H1 (cell line): Measurements from ENCODE around the gene VPS50. TPM values are rescaled to one million over a fixed set of nuclear protein-coding genes. Genes with fewer than 3 reads are reported as not detected.

Experiments
- CTCF ChIA-PET: fragments of 300-600 bp; sonication (Branson Sonifier 250); formaldehyde crosslinking; loops from one replicate; lab custom pipeline; 2021; ENCODE audit not compliant: partially characterized antibody; lab: Charles Lee
- POLR2A ChIA-PET: fragments of 300-600 bp; sonication (Branson Sonifier 250); formaldehyde crosslinking; loops from one replicate; lab custom pipeline; 2021; ENCODE audit warnings: inconsistent platforms; ENCODE audit not compliant: partially characterized antibody; lab: Charles Lee
- DNase-seq, 2 experiments: peaks; one replicate each; pipeline versions ENCODE4 v3.0.0 to v3.0.0-alpha.2; 2010 to 2022; ENCODE audit warnings: low spot score in 2 of 2, low read depth in 1 of 2, mixed read lengths in 1 of 2
- FAIRE-seq: peaks from 2 replicates; lab custom pipeline; 2011; peaks lifted over from hg19 to GRCh38; lab: Jason Lieb, UNC
- H2AFZ ChIP-seq: 2 replicates; pipeline ENCODE4 v1.8.1; 2012; ENCODE audit warnings: low read length, inconsistent platforms
- H2AK5ac ChIP-seq: 2 replicates; pipeline ENCODE4 v1.6.1; 2013; ENCODE audit warnings: low read depth, low read length
- H2BK120ac ChIP-seq: replicated peaks from 2 replicates; pipeline ENCODE3; 2013; ENCODE audit warnings: low read depth, low read length, inconsistent platforms
- H2BK12ac ChIP-seq: 2 replicates; pipeline ENCODE4 v1.6.1; 2013; ENCODE audit warnings: low read depth, low read length
- H2BK15ac ChIP-seq: 2 replicates; pipeline ENCODE4 v1.6.1; 2013; ENCODE audit warnings: low read length
- H2BK20ac ChIP-seq: 2 replicates; pipeline ENCODE4 v1.6.1; 2013; ENCODE audit warnings: low read length
- H2BK5ac ChIP-seq: 2 replicates; pipeline ENCODE4 v1.6.1; 2013; ENCODE audit warnings: low read depth, low read length
- H3K14ac ChIP-seq: 2 replicates; pipeline ENCODE4 v1.6.1; 2013; ENCODE audit warnings: inconsistent platforms; ENCODE audit not compliant: insufficient read length
- H3K18ac ChIP-seq: 2 replicates; pipeline ENCODE4 v1.6.1; 2013; ENCODE audit warnings: low read length; ENCODE audit errors: extremely low read depth
- H3K23ac ChIP-seq: 2 replicates; pipeline ENCODE4 v1.6.1; 2013; ENCODE audit warnings: inconsistent platforms; ENCODE audit not compliant: insufficient read length
- H3K23me2 ChIP-seq: 2 replicates; pipeline ENCODE4 v1.6.1; 2013; ENCODE audit warnings: low read depth, low read length
- H3K27ac ChIP-seq: 2 replicates; pipeline ENCODE4 v1.6.1; 2011; ENCODE audit warnings: low read depth, low read length, inconsistent platforms
- H3K27me3 ChIP-seq, 4 experiments: replicated peaks in 1 of 4; 1 replicate in 1 of 4; 2 replicates in 3 of 4; pipeline versions ENCODE4 v1.6.1 to v1.8.1; 2011 to 2013; ENCODE audit warnings: low read length in 3 of 4, mild to moderate bottlenecking in 3 of 4, inconsistent platforms in 2 of 4, mixed read lengths in 2 of 4, moderate library complexity in 1 of 4; ENCODE audit not compliant: control insufficient read depth in 3 of 4, insufficient read depth in 3 of 4; ENCODE audit errors: extremely low read depth in 1 of 4
- H3K36me3 ChIP-seq, 4 experiments: 2 replicates each; pipeline versions ENCODE4 v1.6.1 to v1.8.1; 2011 to 2013; ENCODE audit warnings: mild to moderate bottlenecking in 4 of 4, low read length in 3 of 4, moderate library complexity in 2 of 4, control low read depth in 1 of 4, inconsistent platforms in 1 of 4; ENCODE audit not compliant: insufficient read depth in 4 of 4, control insufficient read depth in 2 of 4
- H3K4ac ChIP-seq: replicated peaks from 2 replicates; pipeline ENCODE3; 2013; ENCODE audit warnings: low read length, low read depth, mixed read lengths, inconsistent platforms; ENCODE audit not compliant: insufficient read length
- H3K4me1 ChIP-seq, 4 experiments: replicated peaks in 1 of 4; 1 replicate in 1 of 4; 2 replicates in 3 of 4; pipeline versions ENCODE4 v1.6.1 to v1.8.1; 2011 to 2013; ENCODE audit warnings: low read length in 3 of 4, inconsistent platforms in 2 of 4, mixed read lengths in 1 of 4; ENCODE audit not compliant: insufficient read depth in 4 of 4, control insufficient read depth in 3 of 4
- H3K4me2 ChIP-seq, 2 experiments: 2 replicates each; pipeline versions ENCODE4 v1.6.1 to v1.8.1; 2011 to 2013; ENCODE audit warnings: low read depth in 2 of 2, low read length in 2 of 2, control low read depth in 1 of 2, inconsistent platforms in 1 of 2, mild to moderate bottlenecking in 1 of 2; ENCODE audit not compliant: insufficient read depth in 1 of 2
- H3K4me3 ChIP-seq, 4 experiments: fragments of 200-600, 300-600 bp in 1 of 4; sonication (generic), shearing (Covaris generic), sonication (Bioruptor Twin) in 1 of 4; 2 replicates each; pipeline versions ENCODE4 v1.5.1 to v1.8.1; 2011 to 2016; ENCODE audit warnings: low read length in 4 of 4, low read depth in 3 of 4, control low read depth in 2 of 4, inconsistent platforms in 2 of 4, mild to moderate bottlenecking in 2 of 4, mixed read lengths in 1 of 4, moderate library complexity in 1 of 4; ENCODE audit not compliant: insufficient read depth in 2 of 4; ENCODE audit errors: extremely low read depth in 1 of 4
- H3K56ac ChIP-seq: replicated peaks from 2 replicates; pipeline ENCODE3; 2013; ENCODE audit warnings: low read depth, mild to moderate bottlenecking, mixed read lengths, low read length, inconsistent platforms; ENCODE audit not compliant: insufficient read length
- H3K79me1 ChIP-seq: 2 replicates; pipeline ENCODE4 v1.6.1; 2013; ENCODE audit warnings: low read depth, low read length, control low read depth
- H3K79me2 ChIP-seq, 2 experiments: 2 replicates each; pipeline versions ENCODE4 v1.6.1 to v1.8.1; 2012 to 2013; ENCODE audit warnings: low read length in 2 of 2, mild to moderate bottlenecking in 2 of 2, inconsistent platforms in 1 of 2; ENCODE audit not compliant: insufficient read depth in 2 of 2, control insufficient read depth in 1 of 2
- H3K9ac ChIP-seq, 4 experiments: replicated peaks in 1 of 4; 1 replicate in 1 of 4; 2 replicates in 3 of 4; pipeline versions ENCODE4 v1.6.1 to v1.8.1; 2011 to 2013; ENCODE audit warnings: low read depth in 3 of 4, low read length in 3 of 4, control low read depth in 2 of 4, mild to moderate bottlenecking in 2 of 4, moderate library complexity in 2 of 4, inconsistent platforms in 1 of 4; ENCODE audit errors: extremely low read depth in 1 of 4
- H3K9me3 ChIP-seq, 2 experiments: 2 replicates each; pipeline versions ENCODE4 v1.6.1 to v1.8.1; 2012 to 2013; ENCODE audit warnings: mild to moderate bottlenecking in 2 of 2, moderate library complexity in 2 of 2, control low read depth in 1 of 2, inconsistent platforms in 1 of 2, low read depth in 1 of 2, low read length in 1 of 2, mixed read lengths in 1 of 2; ENCODE audit not compliant: insufficient read depth in 2 of 2
- H4K20me1 ChIP-seq, 2 experiments: replicated peaks in 1 of 2; 2 replicates each; pipeline versions ENCODE3 to v1.8.1; 2011 to 2013; ENCODE audit warnings: inconsistent platforms in 2 of 2, low read length in 2 of 2, mild to moderate bottlenecking in 1 of 2; ENCODE audit not compliant: insufficient read depth in 2 of 2, control insufficient read depth in 1 of 2
- H4K5ac ChIP-seq: 2 replicates; pipeline ENCODE4 v1.6.1; 2013; ENCODE audit warnings: low read length, low read depth, mixed read lengths, inconsistent platforms; ENCODE audit not compliant: insufficient read length
- H4K8ac ChIP-seq: 2 replicates; pipeline ENCODE4 v1.8.0; 2013; ENCODE audit warnings: mild to moderate bottlenecking, moderate library complexity, low read length, inconsistent platforms; ENCODE audit not compliant: insufficient read depth; ENCODE audit errors: extremely low read depth
- H4K91ac ChIP-seq: replicated peaks from 2 replicates; pipeline ENCODE3; 2013; ENCODE audit warnings: low read length, mixed read lengths, inconsistent platforms; ENCODE audit not compliant: insufficient read length
- BRCA1 ChIP-seq: IDR thresholded peaks from 2 replicates; pipeline ENCODE4 v1.6.1; 2012; ENCODE audit warnings: low read depth, low read length, improper control_type of control experiment
- CREB1 ChIP-seq: IDR thresholded peaks from 2 replicates; pipeline ENCODE4 v1.6.1; 2012; ENCODE audit warnings: inconsistent platforms
- JUND ChIP-seq: IDR thresholded peaks from 2 replicates; pipeline ENCODE4 v1.6.1; 2011; ENCODE audit warnings: mild to moderate bottlenecking, improper control_type of control experiment, low read length
- NANOG ChIP-seq: IDR thresholded peaks from 2 replicates; pipeline ENCODE4 v1.6.1; 2011; ENCODE audit warnings: low read length, low read depth, mild to moderate bottlenecking, inconsistent platforms; ENCODE audit not compliant: insufficient read depth, poor library complexity, severe bottlenecking
- SP4 ChIP-seq: IDR thresholded peaks from 2 replicates; pipeline ENCODE4 v1.6.1; 2012; ENCODE audit warnings: low read length, inconsistent platforms
- TCF12 ChIP-seq: IDR thresholded peaks from 2 replicates; pipeline ENCODE4 v1.6.1; 2011; ENCODE audit warnings: low read depth, mild to moderate bottlenecking, low read length
- polyA plus RNA-seq, 7 experiments: library from polyadenylated mRNA; depleted of rRNA in 3 of 7; stranded (reverse) in 5 of 7; unstranded in 2 of 7; fragments of >200 nt in 5 of 7; fragments of 200-250 nt in 2 of 7; gene quantifications; 1 replicate in 5 of 7; 2 replicates in 1 of 7; 4 replicates in 1 of 7; pipeline versions ENCODE4 v1.2.1 to v1.2.3, GENCODE V29; 2011 to 2013; ENCODE audit warnings: missing spikeins in 2 of 7, mixed read lengths in 2 of 7
- total RNA-seq: library from RNA; stranded (reverse); fragmentation: NEBNext Ultra II Directional; extraction: Animal tissue kit (Norgen Biotek cat#: 25700); gene quantifications from 2 replicates; pipeline ENCODE4 v1.2.1, GENCODE V29; 2021

Gene VPS50
- total and polyA plus RNA-seq, 2 of the 8 experiments (the other 6 are each of a cell fraction or from before 2014, with no cell fraction given) = 3.7 to 9.3 TPM

GRCh38 chr7:93198472-93198871 is 33.7 kb upstream of the VPS50 start:
- Histone ChIP-seq H2BK20ac (no peak overlapping the region), H3K4me2 (no peak overlapping the region), H3K79me2 (no peaks in the 10 kb centered on the region), H2AFZ (no peak overlapping the region), H3K14ac (no peak overlapping the region), H3K4me1 (no peaks in the 10 kb centered on the region), H3K4ac (no peak overlapping the region), H3K79me1 (no peaks in the 10 kb centered on the region), H3K27ac (no peak overlapping the region), H4K8ac (no peak overlapping the region), H3K27me3 (no peaks in the 10 kb centered on the region), H3K4me3 (no peak overlapping the region), H3K9ac (no peak overlapping the region), H3K23me2 (no peaks in the 10 kb centered on the region), H3K56ac (no peak overlapping the region), H2AK5ac (no peak overlapping the region), H2BK5ac (no peak overlapping the region), H4K5ac (no peak overlapping the region), H3K9me3 (no peaks in the 10 kb centered on the region), H4K20me1 (no peaks in the 10 kb centered on the region), H2BK12ac (no peak overlapping the region), H3K18ac (no peak overlapping the region), H2BK120ac (no peak overlapping the region), H3K36me3 (no peaks in the 10 kb centered on the region), H3K23ac (no peak overlapping the region), H2BK15ac (no peak overlapping the region), H4K91ac (no peak overlapping the region)
- FAIRE-seq = no peak
- CTCF ChIA-PET = no interaction called here
- POLR2A ChIA-PET = no interaction called here
- TF ChIP-seq NANOG = no peak
- TF ChIP-seq JUND = no peak
- TF ChIP-seq BRCA1 = no peak
- TF ChIP-seq CREB1 = no peak
- TF ChIP-seq SP4 = no peak
- TF ChIP-seq TCF12 = no peak
- no peak for DNase-seq
